MM.1S (cell line): ENCODE data around the gene RMND1.

Experiments used
- EZH2phosphoT487 ChIP-seq: fragments of 300-600 bp; sonication (generic); IDR thresholded peaks from 2 replicates; pipeline ENCODE4 v1.6.1; 2018; ENCODE audit warnings: antibody characterized with exemption, low read length
- TF ChIP-seq, protein P1 (sequence below): fragments of 300-600 bp; sonication (generic); IDR thresholded peaks from 2 replicates; pipeline ENCODE4 v1.5.1; 2016; ENCODE audit warnings: antibody characterized with exemption, low read length, mixed read lengths

DNA sequence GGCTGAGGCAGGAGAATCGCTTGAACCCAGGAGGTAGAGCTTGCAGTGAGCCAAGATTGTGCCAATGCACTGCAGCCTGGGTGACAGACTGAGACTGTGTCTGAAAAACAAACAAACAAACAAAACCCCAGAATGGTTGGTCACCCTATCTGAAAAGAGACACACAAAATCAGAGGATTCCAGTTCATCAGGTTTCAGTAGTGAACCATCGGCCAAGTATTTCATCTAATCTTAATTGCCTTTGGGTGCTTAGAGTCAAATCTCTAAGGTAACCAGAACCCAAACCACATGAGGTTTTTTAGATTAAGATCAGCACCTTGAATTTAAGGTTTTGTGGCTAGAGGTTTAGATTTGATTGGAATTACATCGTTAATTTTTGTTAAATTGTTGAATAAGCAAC lies 52.2 kb downstream of the RMND1 start:
- TF ChIP-seq, protein P1, sequence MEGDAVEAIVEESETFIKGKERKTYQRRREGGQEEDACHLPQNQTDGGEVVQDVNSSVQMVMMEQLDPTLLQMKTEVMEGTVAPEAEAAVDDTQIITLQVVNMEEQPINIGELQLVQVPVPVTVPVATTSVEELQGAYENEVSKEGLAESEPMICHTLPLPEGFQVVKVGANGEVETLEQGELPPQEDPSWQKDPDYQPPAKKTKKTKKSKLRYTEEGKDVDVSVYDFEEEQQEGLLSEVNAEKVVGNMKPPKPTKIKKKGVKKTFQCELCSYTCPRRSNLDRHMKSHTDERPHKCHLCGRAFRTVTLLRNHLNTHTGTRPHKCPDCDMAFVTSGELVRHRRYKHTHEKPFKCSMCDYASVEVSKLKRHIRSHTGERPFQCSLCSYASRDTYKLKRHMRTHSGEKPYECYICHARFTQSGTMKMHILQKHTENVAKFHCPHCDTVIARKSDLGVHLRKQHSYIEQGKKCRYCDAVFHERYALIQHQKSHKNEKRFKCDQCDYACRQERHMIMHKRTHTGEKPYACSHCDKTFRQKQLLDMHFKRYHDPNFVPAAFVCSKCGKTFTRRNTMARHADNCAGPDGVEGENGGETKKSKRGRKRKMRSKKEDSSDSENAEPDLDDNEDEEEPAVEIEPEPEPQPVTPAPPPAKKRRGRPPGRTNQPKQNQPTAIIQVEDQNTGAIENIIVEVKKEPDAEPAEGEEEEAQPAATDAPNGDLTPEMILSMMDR: no peak
- TF ChIP-seq EZH2phosphoT487: no peak
